NOMO-1 treated with DMSO at 0.1 percent for 48 hours (cell line): ENCODE data around the gene ATP8A2.

Experiments used
- DNase-seq: peaks from one replicate; lab custom pipeline; 2025; ENCODE audit not compliant: unreplicated experiment; lab: John Stamatoyannopoulos, UW

ATP8A2 gene

GRCh38 chr13:25616674-25617073 is 244.9 kb downstream of the ATP8A2 start:
- DNase-seq: no peak

- DNase-seq: no peak
These were observed 248.1 kb downstream of the ATP8A2 start for GRCh38 chr13:25619897-25620296.

DNA sequence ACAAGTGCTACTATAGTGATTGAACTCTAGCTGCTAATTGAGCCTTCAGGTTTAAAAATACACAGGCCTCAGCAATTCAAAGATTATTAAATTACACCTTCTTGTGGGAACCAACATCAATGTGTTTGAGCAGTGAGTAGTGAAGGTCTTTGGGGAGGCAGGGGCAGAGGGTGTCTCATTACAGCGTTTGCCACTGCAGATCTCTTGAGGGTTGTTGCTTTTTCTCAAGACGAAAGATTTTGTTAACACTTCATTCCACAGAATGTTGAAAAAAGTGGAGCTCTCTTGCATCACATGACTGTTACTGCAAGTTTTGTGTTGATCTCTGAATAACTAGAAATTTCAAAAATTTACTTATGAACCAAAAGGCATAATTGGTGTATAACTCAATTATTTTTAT is 253.6 kb downstream of the ATP8A2 start:
- no peak for DNase-seq

GRCh38 chr13:25630329-25630900 is 258.6 kb downstream of the ATP8A2 start:
- DNase-seq: no peak

GRCh38 chr13:25632166-25632888 is 260.6 kb downstream of the ATP8A2 start:
- no peak for DNase-seq

DNA sequence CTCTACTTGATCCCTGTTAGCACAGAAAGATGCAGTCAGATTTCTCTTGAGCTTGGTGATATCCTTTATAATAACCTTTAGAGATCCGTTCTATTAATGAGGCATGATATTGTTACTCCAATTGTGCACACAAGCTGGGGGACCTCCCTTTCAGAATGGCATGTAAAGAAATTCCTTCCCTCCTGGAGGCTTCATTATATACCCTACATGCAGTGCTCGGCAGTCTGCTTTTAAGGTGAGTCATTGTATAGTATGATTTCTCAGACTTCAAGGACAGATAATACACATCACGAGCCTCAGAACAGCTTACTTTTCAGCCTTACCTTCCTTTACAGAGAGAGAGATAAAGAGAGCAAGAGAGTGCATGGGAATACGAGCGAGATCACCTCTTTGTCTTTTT is 261.3 kb downstream of the ATP8A2 start:
- no peak for DNase-seq

DNA sequence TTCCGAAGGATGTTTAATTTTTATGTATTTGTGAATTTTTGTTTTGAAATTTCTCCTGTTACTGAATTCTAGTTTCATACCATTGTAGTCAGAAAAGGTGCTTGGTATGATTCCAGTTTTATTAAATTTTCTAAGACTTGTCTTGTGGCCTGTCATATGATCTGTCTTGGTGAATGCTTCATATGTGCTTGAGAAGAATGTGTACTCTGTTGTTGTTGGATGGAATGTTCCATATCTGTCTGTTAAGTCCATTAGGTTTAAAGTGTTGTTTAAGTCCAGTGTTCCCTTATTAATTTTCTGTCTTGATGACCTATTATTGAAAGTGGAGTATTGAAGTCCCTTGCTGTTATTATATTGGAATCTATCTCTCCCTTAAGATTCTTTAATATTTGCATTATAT is 273.9 kb downstream of the ATP8A2 start:
- no peak for DNase-seq

GRCh38 chr13:25649001-25649633 is 277.3 kb downstream of the ATP8A2 start:
- DNase-seq: no peak

GRCh38 chr13:25652764-25653163 is 281.0 kb downstream of the ATP8A2 start:
- no peak for DNase-seq

DNA sequence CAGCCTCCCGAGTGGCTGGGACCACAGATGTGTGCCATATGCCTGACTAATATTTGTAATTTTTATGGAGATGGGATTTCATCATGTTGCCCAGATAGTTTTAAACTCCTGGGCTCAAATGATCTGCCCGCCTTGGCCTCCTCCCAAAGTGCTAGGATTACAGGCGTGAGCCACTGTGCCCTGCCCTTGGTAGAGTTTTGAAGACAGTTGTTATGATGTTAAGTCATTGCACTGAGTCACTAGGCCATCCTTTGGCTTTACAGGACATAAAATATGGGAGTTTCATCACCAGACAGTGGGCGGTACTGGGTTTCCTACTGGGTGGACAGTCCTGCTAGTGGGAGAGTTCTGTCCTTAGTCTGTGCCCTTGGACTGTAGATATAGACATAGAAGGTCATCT is 282.5 kb downstream of the ATP8A2 start:
- DNase-seq: no peak

- no peak for DNase-seq
These were observed 285.4 kb downstream of the ATP8A2 start for GRCh38 chr13:25657157-25657556.

DNA sequence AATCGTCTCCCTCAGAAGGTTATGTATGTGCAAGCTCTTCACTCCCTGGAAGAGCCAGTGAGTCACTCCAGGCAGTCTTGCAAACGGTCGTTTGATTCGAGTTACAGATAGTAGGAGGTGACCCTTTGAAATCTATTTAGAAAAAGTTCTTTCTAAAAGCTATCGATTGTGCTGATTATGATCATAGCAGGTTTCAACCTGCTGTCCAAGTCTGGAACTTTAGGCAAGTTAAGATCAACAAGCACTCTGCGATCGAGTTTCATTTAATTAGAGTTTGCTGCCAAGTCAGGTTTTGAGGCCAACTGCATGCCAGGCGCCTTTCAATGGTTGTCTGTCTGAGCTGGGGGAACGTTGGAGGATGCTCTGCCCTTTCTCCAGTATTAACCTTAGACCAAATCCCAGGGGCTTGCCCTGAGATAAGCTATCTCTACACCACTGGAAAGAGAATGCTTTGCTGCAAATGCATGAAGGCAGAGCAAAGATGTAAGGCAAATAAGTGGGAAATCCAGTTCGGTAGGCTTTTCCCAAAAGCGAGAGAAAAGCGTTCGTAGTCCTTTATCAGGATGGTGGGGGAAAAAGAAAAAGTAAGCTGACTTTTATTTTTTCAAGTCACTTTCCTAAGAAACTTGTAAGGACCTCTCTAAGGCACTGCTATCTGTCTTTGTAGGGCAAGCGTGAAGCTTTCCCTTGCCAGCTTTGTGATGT is 287.5 kb downstream of the ATP8A2 start:
- no peak for DNase-seq

- DNase-seq: no peak
These were observed 289.2 kb downstream of the ATP8A2 start for GRCh38 chr13:25660996-25661395.

DNA sequence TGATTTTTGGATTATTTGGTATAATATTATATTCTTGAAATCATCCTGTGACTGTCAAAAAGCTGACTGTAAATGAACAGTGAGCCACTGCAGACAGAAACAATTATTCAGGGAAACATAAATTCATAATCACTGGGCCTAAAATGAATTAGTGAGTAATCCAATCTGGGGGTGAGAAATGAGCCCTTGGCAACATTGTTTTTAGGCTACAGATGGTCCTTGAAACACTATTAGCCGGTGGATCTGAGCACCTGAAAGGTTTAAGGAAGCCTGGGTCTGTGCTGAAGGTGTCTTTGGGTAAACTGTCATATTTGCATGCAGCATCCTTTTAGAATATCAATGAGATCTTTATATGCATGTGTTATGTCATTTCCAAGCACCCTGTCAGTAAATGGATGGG is 290.7 kb downstream of the ATP8A2 start:
- DNase-seq: no peak

GRCh38 chr13:25668345-25668744 is 296.6 kb downstream of the ATP8A2 start:
- DNase-seq: no peak

DNA sequence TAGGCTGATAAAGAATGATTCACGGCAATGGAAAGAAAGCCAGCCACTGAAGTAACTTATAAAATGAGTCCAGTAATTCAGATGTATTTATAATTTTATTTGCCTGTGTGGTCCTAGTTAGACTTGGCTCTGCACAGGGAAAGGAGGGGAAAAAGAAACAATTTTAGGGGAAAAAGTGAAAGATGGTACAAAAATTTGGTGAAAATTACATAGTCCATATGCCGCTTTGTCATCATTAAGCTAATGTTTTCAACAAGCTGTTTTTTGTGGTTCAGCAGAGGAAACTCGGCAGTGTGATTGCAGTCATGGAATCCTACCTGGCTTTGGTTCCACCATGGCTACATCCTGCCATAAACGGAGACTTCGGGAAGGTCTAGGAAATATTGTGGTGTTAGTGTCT is 301.9 kb downstream of the ATP8A2 start:
- DNase-seq: no peak

GRCh38 chr13:25674371-25674770 is 302.6 kb downstream of the ATP8A2 start:
- no peak for DNase-seq

- no peak for DNase-seq
These were observed 303.3 kb downstream of the ATP8A2 start for GRCh38 chr13:25675060-25675459.

DNA sequence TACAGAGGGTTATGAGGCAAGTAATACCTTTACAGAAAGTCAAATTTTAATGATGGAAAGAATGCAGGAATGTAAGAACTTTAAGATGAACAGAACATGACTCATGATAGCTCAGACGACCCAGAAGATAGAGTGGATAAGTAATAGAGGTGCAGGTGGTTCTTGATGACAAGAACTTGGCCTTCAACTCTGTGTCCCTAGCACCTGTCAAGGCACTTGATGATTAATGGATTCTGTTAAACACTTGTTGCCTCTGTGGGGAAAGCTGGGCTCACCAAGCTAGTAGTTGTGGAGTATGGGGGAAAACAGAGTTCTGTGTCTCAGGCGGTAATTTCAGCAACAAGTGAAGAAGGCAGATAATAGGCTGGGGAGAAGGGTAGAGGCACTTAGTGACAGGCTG is 306.2 kb downstream of the ATP8A2 start:
- no peak for DNase-seq

DNA sequence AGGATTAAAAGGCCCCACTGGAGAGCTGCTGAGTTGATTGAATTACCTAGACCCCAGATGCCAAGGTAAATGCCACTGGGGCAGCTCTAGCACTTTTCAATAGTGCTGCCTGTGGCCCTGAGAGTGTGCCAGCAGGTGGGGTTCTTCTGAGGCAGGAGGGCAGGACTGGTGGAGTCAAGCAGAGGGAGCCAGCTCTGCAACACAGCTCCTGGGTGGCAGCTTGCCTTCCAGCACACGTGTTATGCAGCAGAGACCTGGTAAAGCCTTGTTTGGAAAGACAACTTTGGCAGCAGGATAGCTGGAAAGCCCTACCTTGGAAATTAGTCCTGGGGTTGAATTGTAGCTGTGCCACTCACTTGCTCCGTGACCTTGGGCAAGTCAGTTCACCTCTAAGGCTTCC is 306.6 kb downstream of the ATP8A2 start:
- DNase-seq: no peak

GRCh38 chr13:25679159-25679558 is 307.4 kb downstream of the ATP8A2 start:
- no peak for DNase-seq

DNA sequence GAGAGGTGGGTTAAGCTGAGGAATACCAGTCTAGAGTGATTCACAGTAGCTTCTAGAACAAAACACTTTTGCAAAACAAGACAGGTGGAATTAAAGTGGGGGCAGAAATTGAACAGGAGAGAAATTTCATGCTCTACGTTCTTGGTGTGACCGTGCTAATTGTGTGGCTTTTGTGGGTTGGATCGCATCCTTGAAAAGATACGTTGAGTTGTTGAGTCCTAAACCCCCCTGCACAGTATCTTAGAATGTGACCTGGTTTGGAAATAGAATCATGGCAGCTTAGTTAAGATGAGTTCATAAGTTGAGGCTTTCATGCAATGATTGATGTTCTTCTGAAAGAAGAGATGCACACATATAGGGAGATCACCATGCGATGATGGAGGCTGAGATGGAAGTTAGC is 308.2 kb downstream of the ATP8A2 start:
- DNase-seq: no peak
